HG03439 (cell line): ENCODE data around the gene ODF2L.
"Not testable (repeated sequence)": the region's sequence is repeated elsewhere in the genome, so short reads cannot be mapped to it uniquely, and the experiment has no call there.

ENCODE experiments used
- ATAC-seq: cut with Tn5 transposase; IDR thresholded peaks from one replicate; pipeline ENCODE4 v1.9.1; 2021; ENCODE audit warnings: mild to moderate bottlenecking, moderate library complexity; ENCODE audit not compliant: unreplicated experiment

The ODF2L gene

DNA sequence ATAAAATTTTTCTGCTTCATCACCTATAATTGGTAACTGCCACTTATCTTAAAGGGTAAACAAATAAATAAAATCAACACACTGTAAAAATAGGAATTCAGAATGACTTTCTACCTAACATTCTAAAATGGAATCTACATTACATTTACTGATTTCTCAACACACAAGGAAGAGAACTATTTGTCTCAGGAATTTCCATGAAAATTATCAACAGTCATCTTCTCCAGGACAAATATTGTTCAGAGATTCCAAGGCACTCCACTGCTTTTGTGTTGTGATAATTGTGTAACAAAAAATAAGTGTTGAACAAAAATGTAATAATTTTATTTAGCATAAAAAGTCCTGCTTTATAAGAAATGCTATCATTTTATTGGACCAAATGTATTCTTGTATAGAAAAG is 7.3 kb downstream of the ODF2L start:
- ATAC-seq: no peak

DNA sequence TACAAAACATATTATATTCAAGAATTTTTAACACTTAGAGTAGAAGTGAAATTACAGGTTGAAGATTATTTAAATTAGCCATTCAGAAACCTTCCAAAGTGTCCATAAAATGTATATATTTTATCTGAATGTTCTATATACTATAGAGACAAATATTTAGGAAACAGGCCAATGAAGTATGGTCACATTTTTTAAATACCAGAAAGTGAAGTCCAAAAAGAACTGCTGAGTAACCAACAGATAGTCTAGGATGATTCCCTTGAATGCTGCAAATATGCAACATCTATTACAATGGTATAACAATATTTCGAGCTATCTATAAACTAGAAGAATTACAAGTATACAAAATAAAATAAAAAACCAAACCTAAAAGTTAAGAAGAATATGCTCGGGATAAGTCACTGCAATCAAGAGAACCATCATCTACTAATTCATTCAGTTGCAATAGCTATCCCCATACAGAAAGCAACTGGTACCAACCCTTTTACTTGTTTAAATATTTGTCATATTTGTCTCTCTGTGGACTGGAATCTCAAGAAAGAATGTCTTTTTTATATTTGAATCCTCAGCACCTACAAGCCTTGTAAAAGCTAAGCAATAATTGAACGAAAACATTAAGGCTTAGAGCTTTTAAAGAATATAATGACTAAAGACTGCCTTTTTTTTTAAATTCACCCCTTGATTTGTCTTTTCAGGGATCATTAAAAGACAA is 8.1 kb downstream of the ODF2L start:
- ATAC-seq: no peak

- no peak for ATAC-seq
These were observed 13.2 kb downstream of the ODF2L start for GRCh38 chr1:86382878-86383277.

DNA sequence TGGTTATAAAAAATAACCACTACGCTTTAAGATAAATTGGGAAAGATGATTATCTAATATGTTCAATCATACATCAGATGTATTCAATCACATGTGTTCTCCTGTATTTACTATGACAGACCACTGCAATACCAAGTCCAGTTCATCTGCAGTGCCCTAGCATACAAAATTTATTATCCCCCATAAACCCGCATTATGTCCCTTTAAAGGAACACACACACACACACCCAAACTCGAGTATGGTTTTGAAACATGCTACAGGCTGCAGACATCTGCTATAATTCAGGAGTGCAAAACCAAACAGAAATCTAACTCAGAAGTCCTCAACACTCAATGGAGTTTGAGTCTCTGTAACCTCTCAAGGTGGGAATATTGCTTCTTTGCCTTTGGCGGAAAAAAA is 14.9 kb downstream of the ODF2L start:
- no peak for ATAC-seq

DNA sequence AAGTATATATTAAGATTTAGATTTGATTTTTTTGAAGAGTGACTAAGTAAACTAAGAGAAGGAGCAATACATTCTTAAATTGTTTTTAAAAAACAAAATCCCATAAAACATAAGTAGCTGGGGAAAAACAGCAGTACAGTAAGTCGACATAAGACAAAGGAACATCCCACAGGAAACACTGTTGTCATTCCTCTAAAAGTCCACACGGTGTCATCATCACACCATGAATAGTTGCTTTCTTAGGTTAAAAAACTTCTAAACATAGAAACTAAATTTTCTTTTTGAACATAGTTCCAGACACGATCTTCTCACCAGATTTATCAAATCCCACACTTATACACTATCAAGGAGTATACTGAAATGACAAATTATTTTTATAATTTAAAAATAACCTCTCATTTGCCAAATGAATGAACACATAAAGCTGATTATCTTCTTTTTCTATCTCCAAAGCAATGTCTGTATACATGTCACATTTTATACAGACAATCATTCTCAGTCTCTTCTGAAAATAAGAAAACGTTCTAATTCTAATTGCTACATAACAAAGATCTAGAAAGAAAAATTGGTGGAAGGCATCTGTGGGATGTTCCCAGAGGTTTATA is 15.8 kb downstream of the ODF2L start:
- ATAC-seq: no peak

DNA sequence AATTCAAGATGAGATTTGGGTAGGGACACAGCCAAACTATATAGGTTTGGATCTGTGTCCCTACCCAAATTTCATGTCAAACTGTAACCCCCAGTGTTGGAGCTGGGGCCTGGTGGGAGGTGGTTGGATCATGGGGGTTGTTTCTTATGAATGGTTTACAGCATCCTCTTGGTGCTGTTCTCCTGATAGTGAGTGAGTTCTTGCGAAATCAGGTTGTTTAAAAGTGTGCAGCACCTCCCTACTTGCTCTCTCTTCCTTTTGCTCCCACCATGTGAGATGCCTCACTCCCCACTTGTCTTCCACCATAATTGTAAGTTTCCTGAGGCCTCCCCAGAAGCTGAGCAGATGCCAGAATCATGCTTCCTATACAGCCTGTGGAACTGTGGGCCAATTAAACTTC is 17.3 kb downstream of the ODF2L start:
- ATAC-seq: no peak

- ATAC-seq: no peak
These were observed 18.8 kb downstream of the ODF2L start for GRCh38 chr1:86377341-86377740.

DNA sequence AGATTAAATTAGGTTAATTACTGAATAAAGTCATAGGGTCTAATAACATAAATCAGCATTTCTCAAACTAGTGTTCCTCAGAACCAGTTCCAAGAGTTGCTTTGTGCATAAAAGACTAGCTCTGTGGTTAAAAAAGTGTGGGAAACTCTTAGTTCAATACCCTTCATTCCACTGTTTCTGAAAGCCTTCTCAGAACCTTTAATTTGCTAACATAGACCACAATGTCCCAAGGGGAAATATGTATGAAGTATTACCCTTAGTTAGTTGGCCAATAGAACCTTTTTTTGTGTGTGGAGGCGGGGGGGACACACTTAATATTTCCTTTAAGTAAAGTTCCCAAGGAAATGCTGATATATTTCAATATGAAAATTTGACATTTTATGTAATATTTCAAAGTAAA is 20.4 kb downstream of the ODF2L start:
- ATAC-seq: no peak

- ATAC-seq: no peak
These were observed 25.5 kb downstream of the ODF2L start for GRCh38 chr1:86370601-86371022.

GRCh38 chr1:86365896-86366295 is 30.2 kb downstream of the ODF2L start:
- no peak for ATAC-seq

DNA sequence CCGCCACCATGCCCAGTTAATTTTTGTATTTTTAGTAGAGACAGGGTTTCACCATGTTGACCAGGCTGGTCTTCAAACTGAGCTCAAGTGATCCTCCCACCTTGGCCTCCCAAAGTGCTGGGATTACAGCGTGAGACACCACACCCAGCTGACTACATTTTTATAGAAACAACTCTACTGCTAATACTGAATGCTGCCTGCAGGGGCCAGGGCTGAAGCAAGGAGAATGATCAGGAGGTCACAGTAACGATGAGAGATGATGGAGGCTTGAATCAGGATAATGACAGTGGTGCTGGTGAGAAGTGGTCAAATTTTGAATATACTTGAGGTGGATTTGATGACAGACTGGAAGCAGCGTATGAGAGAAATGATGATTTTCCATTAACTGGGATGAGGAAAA is 33.3 kb downstream of the ODF2L start:
- no peak for ATAC-seq

GRCh38 chr1:86357796-86358195 is 38.3 kb downstream of the ODF2L start:
- ATAC-seq: no peak

DNA sequence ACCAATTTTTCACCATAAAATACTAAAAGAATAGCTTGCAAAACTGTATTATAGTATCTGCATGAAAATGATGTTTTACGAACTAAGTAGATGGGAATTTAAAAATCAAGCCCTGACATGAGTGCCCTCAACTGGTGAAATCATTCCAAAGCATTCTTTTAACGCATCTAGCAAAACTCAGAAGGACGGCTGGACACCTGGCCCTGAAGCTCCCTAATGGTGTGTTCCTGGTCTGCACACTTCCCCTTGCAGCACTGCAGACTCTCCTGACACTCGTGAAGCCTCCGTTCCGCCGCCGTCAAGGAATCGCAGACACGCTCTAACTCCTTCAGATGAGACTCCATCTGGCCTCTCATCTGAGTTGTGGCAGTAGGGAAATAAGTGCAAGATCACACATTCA is 39.9 kb downstream of the ODF2L start:
- ATAC-seq: no peak

DNA sequence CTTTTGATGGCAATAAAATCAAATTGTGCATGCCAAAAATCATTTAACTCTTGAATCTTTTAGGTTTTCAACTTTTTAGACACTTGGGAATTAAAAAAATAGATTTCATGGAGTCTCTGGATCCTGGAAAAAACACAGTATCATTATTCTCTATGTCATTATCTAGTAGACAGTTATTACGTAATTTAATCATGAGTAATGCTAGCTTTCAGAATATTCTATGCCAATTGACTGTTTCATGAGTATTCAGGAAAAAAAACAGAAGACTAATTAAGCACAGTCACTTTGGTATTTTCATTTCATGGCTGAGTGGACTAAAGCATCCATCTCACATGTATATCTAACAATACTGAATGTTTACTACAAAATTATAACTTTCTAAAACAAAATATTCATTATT is 44.0 kb downstream of the ODF2L start:
- ATAC-seq: no peak

GRCh38 chr1:86350230-86350629 is 45.9 kb downstream of the ODF2L start:
- ATAC-seq: not testable (repeated sequence)

GRCh38 chr1:86346388-86346787 is 49.7 kb downstream of the ODF2L start:
- no peak for ATAC-seq

- ATAC-seq: no peak
These were observed 51.1 kb downstream of the ODF2L start for GRCh38 chr1:86345042-86345441.

GRCh38 chr1:86339906-86340305 is 56.2 kb downstream of the ODF2L start:
- no peak for ATAC-seq

GRCh38 chr1:86339014-86339812 is 56.9 kb downstream of the ODF2L start:
- no peak for ATAC-seq

DNA sequence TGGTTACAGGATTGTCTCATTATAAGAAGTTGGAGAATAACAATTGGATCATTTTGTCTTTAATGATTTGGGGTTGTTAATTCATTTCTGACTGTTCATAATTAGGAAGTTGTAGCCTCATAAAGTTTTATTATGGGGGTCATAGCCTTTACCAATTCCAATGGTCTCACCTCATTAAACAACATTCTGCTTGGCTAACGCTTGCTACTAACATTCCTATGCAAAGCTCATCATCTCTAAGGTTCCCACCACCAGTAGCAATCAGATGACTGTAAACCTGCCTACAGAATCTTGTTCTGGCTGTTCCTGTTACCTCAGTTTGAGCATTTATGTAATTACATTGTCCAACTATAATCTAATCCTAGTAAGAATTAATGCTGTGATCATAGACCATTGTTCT is 60.2 kb downstream of the ODF2L start:
- ATAC-seq: no peak

DNA sequence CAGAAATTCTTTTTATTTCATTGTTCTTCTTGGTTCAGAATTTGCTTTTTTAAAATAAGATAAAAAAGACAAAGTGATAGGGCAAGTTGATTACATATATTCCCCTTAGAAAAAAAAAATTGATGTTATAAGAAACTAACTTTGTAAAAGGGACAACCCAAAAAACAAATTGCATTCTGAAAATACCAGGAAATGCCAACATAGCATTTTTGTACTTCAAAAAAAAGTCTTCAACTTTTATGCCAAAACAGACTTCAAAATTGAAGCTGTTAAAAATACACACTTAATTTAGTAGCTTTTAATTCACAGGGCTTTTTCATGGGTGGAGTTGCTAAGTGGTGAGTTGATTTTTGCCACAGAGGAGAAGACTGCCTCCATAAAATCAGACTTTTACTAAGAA is 70.9 kb downstream of the ODF2L start:
- no peak for ATAC-seq
